Stimulated activated CD4-positive, alpha-beta T cell treated with anti-CD3 and anti-CD28 coated beads, Interleukin-2, amount 100 ng/mL, for 24 hours (primary cell): ENCODE data around the gene FAM136A.
"Not testable (repeated sequence)": the region's sequence is repeated elsewhere in the genome, so short reads cannot be mapped to it uniquely, and the experiment has no call there.

Experiments
- DNase-seq, 2 donors: peaks; one replicate each; pipeline ENCODE4 v3.0.0-alpha.2; 2020

Gene FAM136A

GRCh38 chr2:70301344-70302194, at the start of gene FAM136A:
Gene FAM136A (minus strand): TSS chr2:70302067. CDS start chr2:70302011, 56 bp downstream.
- peak; percentile 89 to 92 for DNase-seq

GRCh38 chr2:70349921-70350685, 48.2 kb upstream of the FAM136A start:
- DNase-seq, result no peak

- no peak for DNase-seq
These were observed 46.0 kb upstream of the FAM136A start for GRCh38 chr2:70347831-70348230.

- no peak for DNase-seq
These were observed 42.3 kb upstream of the FAM136A start for GRCh38 chr2:70344195-70344594.

GRCh38 chr2:70341477-70341765, 39.6 kb upstream of the FAM136A start:
- DNase-seq, result no peak

- DNase-seq, result peak; percentile 19 to 30
These were observed 39.1 kb upstream of the FAM136A start for GRCh38 chr2:70340761-70341476.

GRCh38 chr2:70340075-70340474, 38.2 kb upstream of the FAM136A start:
- no peak for DNase-seq

GRCh38 chr2:70336552-70336951, 34.7 kb upstream of the FAM136A start:
- DNase-seq, result no peak

GRCh38 chr2:70331012-70331411, 29.1 kb upstream of the FAM136A start:
- no peak for DNase-seq

- no peak for DNase-seq
These were observed 28.6 kb upstream of the FAM136A start for GRCh38 chr2:70330476-70330875.

GRCh38 chr2:70328921-70329561, 27.2 kb upstream of the FAM136A start:
- DNase-seq, result no peak

GRCh38 chr2:70325875-70326274, 24.0 kb upstream of the FAM136A start:
- no peak for DNase-seq

GRCh38 chr2:70322518-70322917, 20.7 kb upstream of the FAM136A start:
- no peak for DNase-seq

- no peak for DNase-seq
These were observed 19.5 kb upstream of the FAM136A start for GRCh38 chr2:70321370-70321769.

- no peak for DNase-seq
These were observed 12.8 kb upstream of the FAM136A start for GRCh38 chr2:70314640-70315039.

GRCh38 chr2:70312560-70312959, 10.7 kb upstream of the FAM136A start:
- no peak for DNase-seq

- no peak for DNase-seq
These were observed 9.0 kb upstream of the FAM136A start for GRCh38 chr2:70310899-70311298.

- DNase-seq, result no peak
These were observed 3.7 kb upstream of the FAM136A start for GRCh38 chr2:70305531-70305930.

- no peak for DNase-seq
These were observed 2.6 kb upstream of the FAM136A start for GRCh38 chr2:70304498-70304897.

- DNase-seq, result no peak
These were observed 1.3 kb upstream of the FAM136A start for GRCh38 chr2:70303186-70303585.

GRCh38 chr2:70302195-70302546, 304 bp upstream of the FAM136A start:
- not testable (repeated sequence) for DNase-seq

- DNase-seq, result no peak
These were observed 1.0 kb downstream of the FAM136A start for GRCh38 chr2:70300771-70301343.

GRCh38 chr2:70297828-70298227, 4.0 kb downstream of the FAM136A start:
- not testable (repeated sequence) for DNase-seq
